Hippocampal formation (tissue), 2 donors: Measurements from ENCODE around the gene GSTM3.

Experiments
- DNase-seq, 2 donors: peaks; one replicate each; lab custom pipeline; 2025; lab: John Stamatoyannopoulos, UW

The GSTM3 gene

DNA sequence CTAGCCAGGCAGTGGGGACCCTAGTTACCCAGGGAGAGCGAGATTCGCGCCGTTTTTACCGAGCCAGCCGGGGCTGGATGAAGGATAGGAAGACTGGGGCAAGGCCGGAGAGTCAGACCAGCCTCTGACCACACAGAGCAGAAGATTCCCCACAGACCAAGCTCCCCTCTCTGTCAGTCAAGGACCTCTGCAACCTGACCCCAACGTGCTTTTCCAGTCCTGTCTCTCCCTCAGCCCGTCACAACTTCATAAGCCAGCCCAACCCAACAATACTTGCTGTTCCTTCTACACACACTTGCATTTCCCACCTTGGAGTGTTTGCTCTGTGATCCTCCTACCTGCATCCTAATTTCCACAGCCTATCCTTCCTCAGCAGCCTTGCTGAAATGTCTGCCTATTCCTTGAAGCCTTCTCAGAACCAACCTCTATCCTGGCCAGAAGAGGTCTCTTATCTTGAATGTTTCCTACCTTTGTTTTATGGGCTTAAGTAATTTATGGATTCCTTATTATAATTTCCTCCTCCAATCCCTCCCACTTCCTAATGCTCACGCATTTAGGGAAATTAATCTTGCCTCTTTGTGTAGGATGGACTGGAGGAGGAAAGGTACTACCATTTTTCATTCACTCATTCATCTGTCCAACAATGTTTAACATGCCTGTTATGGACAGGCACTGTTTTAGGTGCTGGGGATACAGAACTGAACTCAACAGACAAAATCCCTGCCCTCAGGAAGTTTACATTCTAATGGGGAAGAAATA lies at the start of gene GSTM3:
GSTM3 (minus strand) TSS at position 424 of the 759 bp plus-strand sequence. CDS start 751 bp downstream, outside the sequence.
- no peak for DNase-seq

GRCh38 chr1:109790329-109790728 lies 49.5 kb upstream of the GSTM3 start:
- no peak for DNase-seq

DNA sequence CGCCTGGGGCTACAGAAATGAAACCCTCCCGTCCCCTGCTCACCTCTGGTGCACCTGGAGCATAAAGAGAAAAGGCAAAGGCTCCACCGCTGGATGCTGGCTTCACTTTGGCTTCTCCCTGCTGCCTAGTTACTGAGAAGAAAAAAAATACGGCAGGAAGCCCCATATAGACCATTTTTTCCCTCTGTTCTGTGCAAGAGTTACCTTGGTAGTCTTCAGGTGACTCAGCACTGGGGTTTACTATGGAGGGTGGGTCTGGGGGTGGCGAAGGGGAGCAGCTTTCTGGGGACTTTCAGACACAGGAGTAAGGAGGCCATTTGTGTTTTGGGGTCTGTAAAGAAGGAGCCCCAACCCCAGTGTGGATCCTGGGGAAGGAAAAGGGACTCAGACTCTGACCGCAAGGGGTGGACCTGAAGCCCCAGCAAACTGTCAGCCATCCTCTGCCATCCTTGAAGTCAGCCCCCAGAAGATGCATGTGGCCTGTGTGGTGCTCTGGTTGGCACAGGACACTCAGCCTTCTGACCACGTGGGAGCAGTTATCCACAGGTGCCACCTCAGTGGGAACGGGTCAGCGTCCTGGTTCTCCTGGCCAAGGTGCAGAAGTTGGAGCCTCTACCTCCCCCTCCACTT lies 48.8 kb upstream of the GSTM3 start:
- no peak for DNase-seq

DNA sequence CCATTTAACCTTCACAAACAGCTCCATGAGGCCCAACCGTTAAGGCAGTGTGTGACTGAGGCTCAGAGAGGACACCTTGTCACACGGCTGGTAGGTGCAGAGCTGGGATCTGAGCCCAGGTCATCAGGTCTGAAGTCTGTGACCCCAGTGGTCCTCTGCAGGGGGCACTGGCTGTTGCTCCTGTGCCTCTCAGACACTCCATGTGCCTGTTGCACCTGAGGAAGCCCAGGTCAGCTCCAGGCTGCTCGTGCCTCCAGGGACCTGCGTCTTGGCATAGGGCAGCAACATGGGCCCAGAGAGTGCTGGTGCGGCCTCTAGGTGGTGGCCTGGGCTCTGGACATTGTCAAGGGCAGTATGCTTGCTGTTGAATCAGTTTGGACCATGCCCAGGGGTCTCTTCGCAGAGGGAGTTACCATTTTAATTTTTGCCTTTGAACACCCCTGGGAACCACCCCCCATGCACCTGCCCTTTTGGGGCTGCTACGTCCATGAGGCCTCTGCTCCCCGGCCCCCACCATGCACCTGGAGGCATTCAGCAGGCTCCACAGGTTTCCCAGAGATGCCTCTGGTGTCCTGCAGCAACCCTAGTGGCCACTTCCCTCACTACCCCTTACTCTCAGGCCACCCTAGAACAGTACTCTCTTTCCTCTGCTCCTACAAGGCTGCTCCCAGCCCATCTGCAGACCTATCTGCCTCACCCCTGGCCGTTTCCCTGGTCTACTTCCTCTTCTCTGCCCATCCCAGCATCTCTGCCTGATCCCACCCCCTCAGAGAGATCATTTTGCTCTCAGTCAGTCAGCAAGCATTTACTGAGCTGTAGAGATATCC lies 48.1 kb upstream of the GSTM3 start:
- DNase-seq = no peak

GRCh38 chr1:109787845-109788601 lies 47.2 kb upstream of the GSTM3 start:
- no peak for DNase-seq

DNA sequence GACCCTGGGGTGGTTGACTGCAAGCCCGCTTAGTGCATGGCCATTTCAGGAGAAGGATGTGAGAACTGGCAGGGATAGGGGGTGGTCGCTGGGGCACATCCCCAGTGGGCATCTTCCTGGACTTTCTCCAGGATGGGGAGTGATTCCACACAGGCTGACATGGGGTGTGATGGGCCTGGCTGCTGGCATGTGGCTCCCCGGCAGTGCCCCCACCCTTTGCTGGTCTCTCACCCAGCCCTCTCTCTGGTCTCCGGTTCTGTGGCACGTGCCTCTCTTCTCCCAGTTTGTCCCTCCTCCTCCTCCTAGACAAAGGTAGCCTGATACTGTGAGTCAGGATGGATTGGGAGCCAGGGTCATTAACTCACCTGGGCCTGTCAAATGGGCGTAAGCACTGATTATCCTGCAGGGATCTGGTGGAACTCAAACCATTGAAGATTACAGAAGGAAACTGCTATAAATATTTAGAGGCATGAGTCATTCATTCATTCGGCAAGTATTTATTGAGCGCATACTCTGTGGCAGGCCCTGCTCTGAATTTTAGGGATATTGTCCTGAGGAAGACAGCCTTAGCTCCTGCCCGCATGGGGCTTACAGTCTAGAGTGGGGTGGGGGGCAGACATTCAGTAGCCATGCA lies 46.5 kb upstream of the GSTM3 start:
- DNase-seq = no peak

DNA sequence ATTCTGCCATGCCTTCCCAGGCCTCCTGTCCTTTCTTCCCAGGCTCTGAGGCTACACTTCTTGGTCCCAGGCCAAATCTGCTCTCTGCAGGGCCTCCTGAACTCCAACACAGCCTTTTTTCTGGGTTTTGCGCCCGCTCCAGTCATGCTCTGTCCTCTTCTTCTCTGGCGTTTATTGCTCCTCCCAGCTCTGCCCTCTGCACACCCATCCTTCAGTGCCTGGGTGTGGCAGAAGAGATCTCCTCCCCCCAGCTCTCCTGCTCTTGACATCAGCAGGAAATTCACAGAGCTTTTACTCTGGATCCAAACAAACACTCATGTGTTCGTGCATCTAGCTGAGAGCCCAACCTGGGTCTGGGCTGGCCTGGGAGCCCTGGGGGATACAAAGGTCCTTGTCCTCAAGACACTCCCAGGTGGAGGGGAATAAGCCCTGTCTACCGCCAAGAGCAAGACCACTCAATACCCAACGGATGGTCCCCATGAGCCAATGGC lies 45.7 kb upstream of the GSTM3 start:
- DNase-seq = no peak

DNA sequence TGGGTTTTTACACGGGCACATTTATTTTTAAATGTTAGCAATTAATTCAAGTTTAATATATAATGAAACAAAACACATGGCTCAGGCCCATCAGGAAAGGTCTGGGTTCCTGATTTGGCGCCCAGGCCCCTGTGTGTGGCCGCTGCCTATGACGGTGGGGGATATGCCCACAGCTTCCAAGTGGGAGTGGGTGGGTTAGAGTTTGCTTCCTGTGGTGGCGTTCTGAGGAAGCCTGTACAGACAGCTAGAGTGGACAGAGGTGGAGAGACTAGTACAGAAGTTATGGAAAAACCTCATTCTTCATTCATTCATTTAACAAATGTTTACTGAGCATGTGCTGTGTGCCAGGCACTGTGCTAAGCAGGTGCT lies 45.3 kb upstream of the GSTM3 start:
- no peak for DNase-seq

DNA sequence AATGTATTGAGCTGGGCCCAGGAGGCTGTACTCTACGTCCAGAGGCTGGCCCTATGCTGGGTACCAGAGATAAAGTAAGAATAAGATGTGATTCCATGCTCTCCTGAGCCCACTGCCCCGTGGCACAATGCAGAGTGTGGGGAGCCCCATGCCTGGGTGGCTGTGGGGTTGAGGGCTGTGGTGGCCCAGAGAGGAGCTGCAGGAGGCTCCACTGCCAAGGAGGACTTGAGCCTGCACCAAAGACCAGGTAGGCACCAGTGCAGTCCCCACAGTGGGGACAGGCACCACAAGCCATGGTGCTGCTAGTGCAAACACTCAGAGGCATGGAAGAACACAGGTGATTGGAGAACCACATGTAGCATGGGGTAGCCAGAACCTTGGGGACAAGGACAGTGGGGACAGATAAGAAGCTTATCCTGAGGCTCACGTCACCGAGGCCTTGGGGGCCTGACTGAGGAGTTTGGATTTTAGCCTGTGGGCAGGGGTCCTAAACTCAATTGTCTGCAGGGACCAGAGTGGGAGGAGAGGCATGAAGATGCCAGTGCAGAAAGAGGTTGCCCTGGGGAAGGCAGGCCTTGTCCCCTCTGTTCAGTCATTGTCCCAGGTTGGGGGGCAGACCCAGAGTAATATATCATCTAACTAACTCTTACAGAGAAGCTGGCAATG lies 44.7 kb upstream of the GSTM3 start:
- DNase-seq = no peak

DNA sequence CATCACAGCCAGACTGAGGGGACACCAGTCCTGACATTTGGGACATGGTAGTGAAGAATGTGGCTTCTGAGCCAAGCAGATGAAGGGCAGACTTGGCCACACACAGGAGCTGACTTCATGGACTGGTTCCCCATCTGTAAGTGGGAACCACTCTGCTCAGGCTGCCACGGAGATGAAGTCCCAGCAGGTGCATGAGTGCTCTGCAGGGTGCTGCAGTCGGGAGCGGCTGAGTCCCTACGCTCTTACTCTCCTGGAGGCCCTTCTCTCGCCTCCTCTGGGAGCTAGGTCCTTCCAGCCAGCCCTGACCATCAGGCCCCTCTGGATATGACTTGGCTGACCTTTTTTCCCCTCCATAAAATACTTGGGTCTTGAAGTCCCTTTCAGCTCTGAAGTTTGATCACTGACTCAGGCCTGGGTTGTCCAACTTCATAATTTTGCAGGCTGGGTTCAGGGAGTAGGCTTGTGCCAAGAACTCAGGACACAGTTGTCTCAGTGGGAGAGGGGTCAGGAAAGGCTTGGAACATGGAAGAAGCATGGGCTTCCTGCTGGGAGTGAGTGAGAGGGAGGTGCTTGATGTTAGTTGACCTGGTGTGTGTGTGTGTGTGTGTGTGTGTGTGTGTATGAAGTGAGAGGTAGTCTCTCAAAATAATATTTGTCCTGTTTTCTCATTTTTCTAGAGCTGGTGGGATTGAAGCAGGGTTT lies 43.9 kb upstream of the GSTM3 start:
- no peak for DNase-seq

GRCh38 chr1:109783436-109783835 lies 42.6 kb upstream of the GSTM3 start:
- no peak for DNase-seq

DNA sequence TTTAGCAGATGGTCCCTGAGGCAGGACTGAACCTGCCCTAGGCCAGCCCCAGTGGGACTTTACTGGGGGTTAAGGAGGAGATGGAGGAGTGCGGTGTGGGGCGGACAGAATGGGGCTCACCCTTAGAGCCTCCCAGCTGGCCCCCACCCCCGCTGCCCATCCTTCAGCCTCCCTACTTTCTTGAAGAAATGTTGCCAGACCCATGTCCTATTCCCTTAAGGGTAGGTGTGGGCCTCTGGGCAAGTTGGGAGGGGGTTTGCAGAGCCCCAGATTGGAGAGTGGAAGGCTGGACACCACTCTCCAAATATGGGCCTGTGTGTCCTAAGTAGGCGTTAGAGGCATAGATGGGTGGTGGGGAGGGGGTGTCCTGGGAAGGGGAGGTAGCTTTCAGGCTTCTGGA lies 42.1 kb upstream of the GSTM3 start:
- DNase-seq = no peak

- DNase-seq = no peak
Measured at GRCh38 chr1:109782514-109782913, 41.7 kb upstream of the GSTM3 start.

DNA sequence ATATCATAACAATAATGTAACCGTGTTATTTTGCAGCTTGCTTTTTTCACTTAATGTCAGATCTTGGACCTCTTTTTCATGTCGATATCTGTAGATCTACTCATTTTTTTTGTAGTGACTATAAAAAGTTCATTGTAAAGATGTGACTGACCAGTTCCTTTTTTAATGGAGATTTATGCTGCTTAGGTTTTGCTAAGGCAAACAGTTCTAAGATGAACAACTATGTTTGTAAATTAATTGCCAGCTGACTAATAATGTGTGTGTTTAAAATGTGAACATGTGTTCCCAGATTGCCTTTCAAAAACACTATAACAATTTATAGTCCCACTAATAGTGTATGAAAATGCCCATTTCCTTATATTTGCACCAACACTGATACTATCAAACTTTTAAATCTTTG lies 41.0 kb upstream of the GSTM3 start:
- DNase-seq = no peak

- DNase-seq = no peak
Measured at GRCh38 chr1:109780982-109781381, 40.1 kb upstream of the GSTM3 start.

- DNase-seq = no peak
Measured at GRCh38 chr1:109777980-109778625, 37.3 kb upstream of the GSTM3 start.

DNA sequence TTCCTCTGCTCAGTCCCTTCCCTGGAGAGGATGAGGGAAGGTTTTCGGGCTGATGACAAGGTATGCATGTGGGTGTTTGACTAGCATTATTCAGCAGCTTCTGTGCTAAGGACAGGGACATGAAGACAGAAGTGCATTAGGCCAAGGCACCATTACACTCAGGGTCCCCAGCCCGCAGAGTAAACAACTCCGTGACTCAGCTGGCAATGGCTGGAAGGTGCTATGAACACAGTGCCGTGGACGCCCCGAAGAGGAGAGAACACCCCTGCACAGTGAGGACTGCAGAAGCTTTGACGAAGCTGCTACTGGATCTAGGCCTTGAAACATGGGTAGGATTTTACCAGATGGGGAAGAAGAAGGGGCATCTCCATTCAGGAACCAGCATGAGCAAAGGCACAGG lies 36.6 kb upstream of the GSTM3 start:
- no peak for DNase-seq

GRCh38 chr1:109776911-109777310 lies 36.1 kb upstream of the GSTM3 start:
- DNase-seq = peak; percentile 74 to 78

DNA sequence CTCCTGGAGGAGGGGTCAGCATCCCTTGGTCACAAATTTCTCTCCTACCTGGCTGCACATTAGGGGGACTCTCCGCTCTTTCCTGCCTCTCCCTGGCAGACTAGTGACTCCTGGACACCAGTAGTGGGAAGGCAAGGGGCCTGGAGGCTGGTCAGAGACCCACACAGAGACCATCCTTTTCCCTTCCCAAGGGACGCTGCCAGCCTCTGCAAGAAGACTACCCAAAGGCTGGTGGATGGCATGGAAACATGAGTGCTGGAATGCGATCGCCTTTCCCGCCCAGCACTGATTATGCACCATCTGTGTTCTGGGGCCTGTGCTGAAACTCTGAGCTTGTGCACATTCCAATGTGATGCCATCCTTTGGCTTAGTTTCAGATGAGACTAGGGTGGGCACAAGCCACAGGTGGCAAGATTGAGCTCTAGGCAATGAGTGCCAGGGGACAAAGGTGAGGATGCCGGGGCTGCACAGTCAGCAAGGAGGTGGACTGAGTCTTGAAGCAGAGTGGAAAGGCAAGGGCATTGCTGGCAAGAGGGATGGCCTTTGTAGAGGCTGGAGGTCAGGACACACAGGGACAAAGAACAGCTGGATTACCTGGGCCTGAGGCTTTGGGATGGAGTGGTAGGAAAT lies 35.5 kb upstream of the GSTM3 start:
- no peak for DNase-seq
